GM18870 (cell line): ENCODE data around the gene BDH1.

Experiments used
- ATAC-seq: cut with Tn5 transposase; IDR thresholded peaks from one replicate; pipeline ENCODE4 v1.9.1; 2021; ENCODE audit warnings: moderate library complexity; ENCODE audit not compliant: unreplicated experiment

Gene BDH1

GRCh38 chr3:197549261-197549885, 6.4 kb downstream of the BDH1 start:
- ATAC-seq = no peak

- ATAC-seq = no peak
Measured at GRCh38 chr3:197547306-197548011, 8.3 kb downstream of the BDH1 start.

- no peak for ATAC-seq
Measured at GRCh38 chr3:197546307-197547085, 9.3 kb downstream of the BDH1 start.

- no peak for ATAC-seq
Measured at GRCh38 chr3:197545571-197545970, 10.2 kb downstream of the BDH1 start.

GRCh38 chr3:197545101-197545500, 10.7 kb downstream of the BDH1 start:
- ATAC-seq = no peak

- no peak for ATAC-seq
Measured at GRCh38 chr3:197542741-197543454, 12.9 kb downstream of the BDH1 start.

GRCh38 chr3:197541756-197542539, 13.8 kb downstream of the BDH1 start:
- ATAC-seq = no peak

- ATAC-seq = no peak
Measured at GRCh38 chr3:197540961-197541377, 14.8 kb downstream of the BDH1 start.

GRCh38 chr3:197539651-197540051, 16.1 kb downstream of the BDH1 start:
- ATAC-seq = no peak

- no peak for ATAC-seq
Measured at GRCh38 chr3:197533927-197534725, 21.6 kb downstream of the BDH1 start.

GRCh38 chr3:197533396-197533795, 22.4 kb downstream of the BDH1 start:
- no peak for ATAC-seq

- ATAC-seq = no peak
Measured at GRCh38 chr3:197532388-197532787, 23.4 kb downstream of the BDH1 start.

GRCh38 chr3:197528190-197528589, 27.6 kb downstream of the BDH1 start:
- ATAC-seq = no peak

- no peak for ATAC-seq
Measured at GRCh38 chr3:197527569-197527968, 28.2 kb downstream of the BDH1 start.

GRCh38 chr3:197525706-197526105, 30.1 kb downstream of the BDH1 start:
- ATAC-seq = no peak

- ATAC-seq = no peak
Measured at GRCh38 chr3:197524128-197524527, 31.6 kb downstream of the BDH1 start.

GRCh38 chr3:197523526-197523925, 32.2 kb downstream of the BDH1 start:
- ATAC-seq = no peak

GRCh38 chr3:197522881-197523441, 32.8 kb downstream of the BDH1 start:
- ATAC-seq = no peak

- ATAC-seq = no peak
Measured at GRCh38 chr3:197522183-197522715, 33.5 kb downstream of the BDH1 start.
